Ascending aorta (tissue), 2 donors: ENCODE measurements around the gene PAK2. TPM values are rescaled to one million over a fixed set of nuclear protein-coding genes. Genes with fewer than 3 reads are reported as not detected.

Source experiments
- DNase-seq, 2 donors: peaks; one replicate each; pipeline ENCODE4 v3.0.0-alpha.2; 2019; ENCODE audit warnings: low spot score in 2 of 2
- H3K27ac ChIP-seq, 2 donors: fragments of 200-600 bp; sonication (generic); one replicate each; pipeline ENCODE4 v1.5.1; 2016 to 2017; ENCODE audit warnings: mild to moderate bottlenecking in 1 of 2
- H3K27me3 ChIP-seq: fragments of 200-600 bp; sonication (generic); one replicate; pipeline ENCODE4 v1.5.1; 2017
- H3K36me3 ChIP-seq, 2 donors: fragments of 200-600 bp; sonication (generic); one replicate each; pipeline ENCODE4 v1.5.1; 2016
- H3K4me1 ChIP-seq, 2 donors: fragments of 200-600 bp; sonication (generic); one replicate each; pipeline ENCODE4 v1.5.1; 2016 to 2017; ENCODE audit warnings: mild to moderate bottlenecking in 1 of 2
- H3K4me3 ChIP-seq, 2 donors: fragments of 200-600 bp; sonication (generic); one replicate each; pipeline ENCODE4 v1.5.1; 2016 to 2017; ENCODE audit warnings: mild to moderate bottlenecking in 1 of 2
- H3K9me3 ChIP-seq, 2 donors: fragments of 200-600 bp; sonication (generic); one replicate each; pipeline ENCODE4 v1.5.1; 2016
- CTCF ChIP-seq, 3 experiments: fragments of 200-600 bp in 2 of 3; fragments of 450-650 bp in 1 of 3; sonication (generic) in 2 of 3; IDR thresholded peaks; one replicate each; pipeline ENCODE4 v1.5.1; 2016 to 2019; ENCODE audit warnings: antibody characterized with exemption in 3 of 3, mild to moderate bottlenecking in 1 of 3, moderate library complexity in 1 of 3
- intact Hi-C: fragments of 100-400 bp; cut with DNase I; formaldehyde crosslinking; loops from one replicate; pipeline ENCODE4 v1.15.1; 2023
- total RNA-seq: library from RNA; depleted of rRNA; stranded (reverse); fragments of >200 nt; gene quantifications from one replicate; pipeline ENCODE4 v1.1.0, GENCODE V29; 2016

Gene PAK2
- total RNA-seq, 1 donor from 2014 or later = 24.4 TPM

GRCh38 chr3:196790636-196791035 is 51.0 kb downstream of the PAK2 start:
- no peaks in the 10 kb centered on the region for H3K27me3 ChIP-seq
- no peak overlapping the region for H3K27ac ChIP-seq
- peaks cover 2% of the 10 kb centered on the region in 2 donors for H3K36me3 ChIP-seq
- DNase-seq = no peak
- H3K4me1 ChIP-seq = no peaks in the 10 kb centered on the region
- H3K4me3 ChIP-seq = no peak overlapping the region
- TF ChIP-seq CTCF (IDR thresholded peaks at IDR 0.05) = no peak
- no peaks in the 10 kb centered on the region for H3K9me3 ChIP-seq
- intact Hi-C loops = no loop called here

- no peaks in the 10 kb centered on the region for H3K36me3 ChIP-seq
- no peak overlapping the region for H3K4me3 ChIP-seq
- no peaks in the 10 kb centered on the region for H3K27me3 ChIP-seq
- TF ChIP-seq CTCF (IDR thresholded peaks at IDR 0.05) = no peak
- no peaks in the 10 kb centered on the region for H3K4me1 ChIP-seq
- no peak for DNase-seq
- H3K27ac ChIP-seq = no peak overlapping the region
- intact Hi-C loops = no loop called here
- H3K9me3 ChIP-seq = no peaks in the 10 kb centered on the region
Observed at GRCh38 chr3:196792771-196793170, 53.1 kb downstream of the PAK2 start.

GRCh38 chr3:196793246-196793645 is 53.6 kb downstream of the PAK2 start:
- no peak for TF ChIP-seq CTCF (IDR thresholded peaks at IDR 0.05)
- no peak for DNase-seq
- Histone ChIP-seq H3K27ac (no peak overlapping the region), H3K36me3 (no peaks in the 10 kb centered on the region), H3K4me1 (no peaks in the 10 kb centered on the region), H3K27me3 (no peaks in the 10 kb centered on the region), H3K4me3 (no peak overlapping the region), H3K9me3 (no peaks in the 10 kb centered on the region)
- intact Hi-C loops = no loop called here

- Histone ChIP-seq H3K27me3 (no peaks in the 10 kb centered on the region), H3K4me1 (no peaks in the 10 kb centered on the region), H3K9me3 (no peaks in the 10 kb centered on the region), H3K27ac (no peak overlapping the region), H3K36me3 (no peaks in the 10 kb centered on the region), H3K4me3 (no peak overlapping the region)
- DNase-seq = no peak
- no peak for TF ChIP-seq CTCF (IDR thresholded peaks at IDR 0.05)
- intact Hi-C loops = no loop called here
Observed at GRCh38 chr3:196794467-196794866, 54.8 kb downstream of the PAK2 start.

GRCh38 chr3:196796317-196796716 is 56.7 kb downstream of the PAK2 start:
- Histone ChIP-seq H3K4me1 (no peaks in the 10 kb centered on the region), H3K9me3 (no peaks in the 10 kb centered on the region), H3K36me3 (no peaks in the 10 kb centered on the region), H3K27me3 (no peaks in the 10 kb centered on the region), H3K4me3 (no peak overlapping the region), H3K27ac (no peak overlapping the region)
- intact Hi-C loops = no loop called here
- DNase-seq = no peak
- TF ChIP-seq CTCF (IDR thresholded peaks at IDR 0.05) = no peak

- no peaks in the 10 kb centered on the region for H3K27me3 ChIP-seq
- intact Hi-C loops = no loop called here
- no peaks in the 10 kb centered on the region for H3K9me3 ChIP-seq
- peaks cover 27 to 32% of the 10 kb centered on the region in 2 donors for H3K36me3 ChIP-seq
- no peak for DNase-seq
- no peak overlapping the region for H3K27ac ChIP-seq
- H3K4me3 ChIP-seq = no peak overlapping the region
- TF ChIP-seq CTCF (IDR thresholded peaks at IDR 0.05) = no peak
- H3K4me1 ChIP-seq = no peaks in the 10 kb centered on the region
Observed at GRCh38 chr3:196800742-196801434, 61.2 kb downstream of the PAK2 start.
